Ishikawa (cell line): ENCODE measurements around the gene NEGR1.

Source experiments
- CEBPB ChIP-seq: IDR thresholded peaks from 2 replicates; pipeline ENCODE4 v1.6.1; 2012
- CREB1 ChIP-seq: IDR thresholded peaks from 2 replicates; pipeline ENCODE4 v1.6.1; 2012; ENCODE audit warnings: low read depth
- EGR1 ChIP-seq: IDR thresholded peaks from 2 replicates; pipeline ENCODE4 v1.6.1; 2012
- RAD21 ChIP-seq: IDR thresholded peaks from 2 replicates; pipeline ENCODE4 v1.6.1; 2012; ENCODE audit warnings: low read depth
- TAF1 ChIP-seq: IDR thresholded peaks from 2 replicates; pipeline ENCODE4 v1.6.1; 2012; ENCODE audit warnings: low read depth, mild to moderate bottlenecking
- TCF12 ChIP-seq: IDR thresholded peaks from 2 replicates; pipeline ENCODE4 v1.6.1; 2012; ENCODE audit warnings: low read depth
- TEAD4 ChIP-seq: IDR thresholded peaks from 2 replicates; pipeline ENCODE4 v1.6.1; 2012
- YY1 ChIP-seq: IDR thresholded peaks from 2 replicates; pipeline ENCODE4 v1.6.1; 2012; ENCODE audit warnings: low read depth
- TF ChIP-seq, protein P1 (sequence below): IDR thresholded peaks from 2 replicates; pipeline ENCODE4 v1.6.1; 2012; ENCODE audit warnings: low read depth, mild to moderate bottlenecking

DNA sequence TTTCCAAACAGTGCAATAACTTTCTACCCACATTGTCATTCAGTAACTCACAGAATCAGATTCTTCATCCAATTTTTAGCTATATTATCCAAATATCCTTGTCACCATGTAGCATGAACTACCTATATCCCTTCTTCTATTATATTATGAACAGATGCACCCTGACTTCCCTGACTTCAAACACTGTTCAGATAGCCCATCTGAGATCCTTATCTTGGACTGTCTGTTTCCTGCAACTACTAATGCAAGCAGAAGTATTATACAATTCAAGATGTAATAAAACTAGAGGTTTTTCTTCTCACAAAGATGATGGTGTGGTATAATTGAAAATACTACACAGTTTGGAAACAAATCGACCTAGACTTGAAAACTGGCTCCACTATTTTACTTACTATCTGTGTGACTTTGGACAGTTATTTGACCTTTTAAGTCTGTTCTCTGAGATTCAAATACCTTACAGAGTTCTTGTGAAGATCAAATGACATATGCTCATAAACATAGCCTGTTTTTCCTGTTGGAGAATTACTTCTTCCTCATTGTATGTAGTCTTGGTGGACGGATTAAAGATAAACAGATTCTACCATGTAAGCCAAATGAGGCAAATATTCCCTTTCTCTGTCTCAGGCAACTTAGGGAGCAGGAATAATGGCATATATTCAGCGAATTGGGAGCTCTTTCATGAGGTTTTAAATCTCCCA, 793.6 kb downstream of the NEGR1 start:
- TF ChIP-seq, protein P1, sequence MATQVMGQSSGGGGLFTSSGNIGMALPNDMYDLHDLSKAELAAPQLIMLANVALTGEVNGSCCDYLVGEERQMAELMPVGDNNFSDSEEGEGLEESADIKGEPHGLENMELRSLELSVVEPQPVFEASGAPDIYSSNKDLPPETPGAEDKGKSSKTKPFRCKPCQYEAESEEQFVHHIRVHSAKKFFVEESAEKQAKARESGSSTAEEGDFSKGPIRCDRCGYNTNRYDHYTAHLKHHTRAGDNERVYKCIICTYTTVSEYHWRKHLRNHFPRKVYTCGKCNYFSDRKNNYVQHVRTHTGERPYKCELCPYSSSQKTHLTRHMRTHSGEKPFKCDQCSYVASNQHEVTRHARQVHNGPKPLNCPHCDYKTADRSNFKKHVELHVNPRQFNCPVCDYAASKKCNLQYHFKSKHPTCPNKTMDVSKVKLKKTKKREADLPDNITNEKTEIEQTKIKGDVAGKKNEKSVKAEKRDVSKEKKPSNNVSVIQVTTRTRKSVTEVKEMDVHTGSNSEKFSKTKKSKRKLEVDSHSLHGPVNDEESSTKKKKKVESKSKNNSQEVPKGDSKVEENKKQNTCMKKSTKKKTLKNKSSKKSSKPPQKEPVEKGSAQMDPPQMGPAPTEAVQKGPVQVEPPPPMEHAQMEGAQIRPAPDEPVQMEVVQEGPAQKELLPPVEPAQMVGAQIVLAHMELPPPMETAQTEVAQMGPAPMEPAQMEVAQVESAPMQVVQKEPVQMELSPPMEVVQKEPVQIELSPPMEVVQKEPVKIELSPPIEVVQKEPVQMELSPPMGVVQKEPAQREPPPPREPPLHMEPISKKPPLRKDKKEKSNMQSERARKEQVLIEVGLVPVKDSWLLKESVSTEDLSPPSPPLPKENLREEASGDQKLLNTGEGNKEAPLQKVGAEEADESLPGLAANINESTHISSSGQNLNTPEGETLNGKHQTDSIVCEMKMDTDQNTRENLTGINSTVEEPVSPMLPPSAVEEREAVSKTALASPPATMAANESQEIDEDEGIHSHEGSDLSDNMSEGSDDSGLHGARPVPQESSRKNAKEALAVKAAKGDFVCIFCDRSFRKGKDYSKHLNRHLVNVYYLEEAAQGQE: no peak
- TF ChIP-seq YY1 (no peak), TCF12 (no peak), CREB1 (no peak), EGR1 (no peak), CEBPB (no peak), TAF1 (no peak), TEAD4 (no peak), RAD21 (no peak)
